HepG2 (cell line): ENCODE results near the gene GSTK1. TPM values are rescaled to one million over a fixed set of nuclear protein-coding genes. Genes with fewer than 3 reads are reported as not detected.

Source experiments
- ARNT ChIP-seq: fragments of 450-650 bp; IDR thresholded peaks from 2 replicates; pipeline ENCODE4 v1.6.1; 2017
- DR1 ChIP-seq: sonication (generic); formaldehyde crosslinking; IDR thresholded peaks from 2 replicates; pipeline ENCODE4 v1.8.0; 2021; ENCODE audit warnings: mild to moderate bottlenecking, missing genetic modification reagents, inconsistent platforms
- E2F5 ChIP-seq: sonication (generic); formaldehyde crosslinking; conservative IDR thresholded peaks from 2 replicates; pipeline ENCODE4 v1.4.0; 2020; ENCODE audit warnings: missing genetic modification reagents
- GMEB2 ChIP-seq: IDR thresholded peaks from 2 replicates; pipeline ENCODE4 v1.6.1; 2016; ENCODE audit warnings: missing biosample characterization, missing genetic modification reagents, low read depth
- GZF1 ChIP-seq: sonication (generic); formaldehyde crosslinking; IDR thresholded peaks from 2 replicates; pipeline ENCODE4 v1.5.1; 2020; ENCODE audit warnings: mild to moderate bottlenecking, missing genetic modification reagents
- HES4 ChIP-seq: sonication (generic); formaldehyde crosslinking; IDR thresholded peaks from 2 replicates; pipeline ENCODE4 v1.9.0; 2021; ENCODE audit warnings: mild to moderate bottlenecking, missing genetic modification reagents, borderline replicate concordance
- HMG20A ChIP-seq: IDR thresholded peaks from 2 replicates; pipeline ENCODE4 v1.6.1; 2016; ENCODE audit warnings: borderline replicate concordance
- NONO ChIP-seq, 2 experiments: fragments of 450-650 bp in 1 of 2; sonication (generic) in 1 of 2; formaldehyde crosslinking in 1 of 2; IDR thresholded peaks in 1 of 2; conservative IDR thresholded peaks in 1 of 2; 2 replicates each; pipeline versions ENCODE4 v1.6.1 to v1.8.0; 2017 to 2022; ENCODE audit warnings: mild to moderate bottlenecking in 1 of 2, missing genetic modification reagents in 1 of 2, moderate library complexity in 1 of 2
- RELA ChIP-seq: sonication (generic); formaldehyde crosslinking; IDR thresholded peaks from 2 replicates; pipeline ENCODE4 v1.4.0; 2020; ENCODE audit warnings: missing genetic modification reagents
- SAP130 ChIP-seq: IDR thresholded peaks from 2 replicates; pipeline ENCODE4 v1.6.1; 2016; ENCODE audit warnings: low read depth
- SRF ChIP-seq: IDR thresholded peaks from 2 replicates; pipeline ENCODE4 v1.6.1; 2011; ENCODE audit warnings: mild to moderate bottlenecking, low read depth, low read length, moderate library complexity
- TBX2 ChIP-seq: sonication (generic); formaldehyde crosslinking; IDR thresholded peaks from 2 replicates; pipeline ENCODE4 v1.5.0; 2020; ENCODE audit warnings: missing genetic modification reagents, mild to moderate bottlenecking, borderline replicate concordance
- ZBTB42 ChIP-seq: sonication (generic); formaldehyde crosslinking; IDR thresholded peaks from 2 replicates; pipeline ENCODE4 v1.5.0; 2020; ENCODE audit warnings: mild to moderate bottlenecking, missing genetic modification reagents
- ZNF329 ChIP-seq: sonication (generic); formaldehyde crosslinking; IDR thresholded peaks from 2 replicates; pipeline ENCODE4 v1.9.0; 2021; ENCODE audit warnings: low read depth, mild to moderate bottlenecking, missing genetic modification reagents
- ZNF354B ChIP-seq: sonication (generic); formaldehyde crosslinking; IDR thresholded peaks from 2 replicates; pipeline ENCODE4 v1.8.0; 2022; ENCODE audit warnings: mild to moderate bottlenecking, missing genetic modification reagents
- ZNF567 ChIP-seq: sonication (generic); formaldehyde crosslinking; IDR thresholded peaks from 2 replicates; pipeline ENCODE4 v1.8.1; 2023; ENCODE audit warnings: mild to moderate bottlenecking, missing genetic modification reagents, borderline replicate concordance
- ZNF598 ChIP-seq: sonication (generic); formaldehyde crosslinking; IDR thresholded peaks from 2 replicates; pipeline ENCODE4 v1.5.1; 2020; ENCODE audit warnings: mild to moderate bottlenecking, missing genetic modification reagents, borderline replicate concordance
- ZNF629 ChIP-seq: sonication (generic); formaldehyde crosslinking; conservative IDR thresholded peaks from 2 replicates; pipeline ENCODE4 v1.5.0; 2020; ENCODE audit warnings: missing genetic modification reagents
- ZNF703 ChIP-seq: sonication (generic); formaldehyde crosslinking; IDR thresholded peaks from 2 replicates; pipeline ENCODE4 v1.5.1; 2020; ENCODE audit warnings: missing genetic modification reagents, mild to moderate bottlenecking, moderate library complexity, borderline replicate concordance
- ZNF746 ChIP-seq: sonication (generic); formaldehyde crosslinking; IDR thresholded peaks from 2 replicates; pipeline ENCODE4 v1.8.0; 2022; ENCODE audit warnings: mild to moderate bottlenecking, missing genetic modification reagents
- ZNF75D ChIP-seq: sonication (generic); formaldehyde crosslinking; IDR thresholded peaks from 2 replicates; pipeline ENCODE4 v1.8.1; 2023; ENCODE audit warnings: missing genetic modification reagents, mild to moderate bottlenecking, borderline replicate concordance
- polyA plus RNA-seq, 8 experiments: library from polyadenylated mRNA; depleted of rRNA in 3 of 8; stranded (reverse) in 7 of 8; unstranded in 1 of 8; fragments of >200 nt; fragmentation: Illumina TruSeq in 4 of 8; extraction: Trizol in 4 of 8; gene quantifications; 2 replicates each; pipeline versions ENCODE4 v1.2.1 to v1.2.3, GENCODE V29; 2011 to 2016; ENCODE audit warnings: low read depth in 4 of 8, missing spikeins in 1 of 8, mixed read lengths in 1 of 8; ENCODE audit not compliant: insufficient read depth in 1 of 8
- total RNA-seq, 5 experiments: library from RNA; depleted of rRNA; stranded (reverse); fragments of >200 nt; fragmentation: Illumina TruSeq; extraction: Trizol; gene quantifications; 2 replicates each; pipeline ENCODE4 v1.2.3, GENCODE V29; 2016; ENCODE audit warnings: low read depth in 1 of 5
- TF ChIP-seq, protein P1 (sequence below), 2 experiments: fragments of 450-650 bp in 1 of 2; sonication (generic) in 1 of 2; formaldehyde crosslinking; IDR thresholded peaks; 2 replicates each; pipeline versions ENCODE4 v1.5.0 to v1.8.0; 2020 to 2022; ENCODE audit warnings: mild to moderate bottlenecking in 1 of 2, missing genetic modification reagents in 1 of 2
- TF ChIP-seq, protein P2 (sequence below): sonication (generic); formaldehyde crosslinking; IDR thresholded peaks from 2 replicates; pipeline ENCODE4; 2020; ENCODE audit warnings: missing genetic modification reagents, mild to moderate bottlenecking, borderline replicate concordance

The GSTK1 gene
- total and polyA plus RNA-seq, 2 of the 13 experiments (the other 11 are each of a cell fraction or from before 2014, with no cell fraction given), result 64.6 to 92.1 TPM

DNA sequence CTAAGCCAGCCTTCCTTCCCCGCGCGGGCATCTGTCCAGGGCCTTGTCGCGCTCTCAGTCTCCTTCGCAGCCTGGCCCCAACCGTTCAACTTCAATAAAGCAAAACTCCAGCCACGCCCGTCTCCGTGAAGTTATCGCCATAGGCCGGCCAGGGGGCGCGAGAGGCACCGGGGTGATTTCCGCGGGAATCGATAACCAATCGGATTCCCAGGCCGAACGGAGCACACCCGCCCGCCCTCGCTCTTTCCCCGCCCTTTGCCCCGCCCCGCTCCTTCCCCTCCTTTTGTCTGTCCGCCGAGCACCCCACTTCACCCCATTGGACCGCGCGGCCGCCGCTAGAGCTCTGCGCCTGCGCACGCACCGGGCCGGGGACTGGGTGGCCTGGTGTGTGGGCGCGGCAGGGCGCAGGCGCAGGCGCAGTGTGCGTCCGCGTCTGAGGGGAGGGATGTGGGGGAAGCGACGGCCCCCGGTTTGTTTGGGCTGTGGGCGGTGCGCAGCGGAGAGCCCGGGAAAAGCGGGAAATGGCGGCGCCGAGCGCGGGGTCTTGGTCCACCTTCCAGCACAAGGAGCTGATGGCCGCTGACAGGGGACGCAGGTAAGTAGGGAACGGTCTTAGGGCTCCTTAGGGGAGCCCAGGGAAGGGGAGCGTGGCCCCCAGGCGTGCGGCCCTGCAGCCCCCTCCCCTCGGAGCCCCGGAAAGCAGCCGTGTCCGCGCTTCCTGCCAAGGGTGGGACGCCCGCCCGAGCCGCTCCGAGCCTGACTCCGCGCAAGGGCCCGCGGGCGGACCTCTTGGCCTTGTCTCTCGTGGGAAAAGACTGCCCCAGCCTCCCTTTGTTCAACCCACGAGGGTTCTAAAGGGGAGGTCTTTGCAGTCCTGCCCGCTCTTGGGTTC is 24.9 kb downstream of the GSTK1 start, which contains the start of gene CASP2 (continued):
- TF ChIP-seq TBX2 (CRISPR knock-in tag), result peak; percentile 63
- TF ChIP-seq ZNF567 (CRISPR knock-in tag), result no peak
- TF ChIP-seq HES4 (CRISPR knock-in tag), result no peak
- TF ChIP-seq ZBTB42, result no peak
- TF ChIP-seq SRF, result no peak
- TF ChIP-seq DR1 (CRISPR knock-in tag), result peak; percentile 76
- TF ChIP-seq ARNT, result no peak
- TF ChIP-seq, protein P1, sequence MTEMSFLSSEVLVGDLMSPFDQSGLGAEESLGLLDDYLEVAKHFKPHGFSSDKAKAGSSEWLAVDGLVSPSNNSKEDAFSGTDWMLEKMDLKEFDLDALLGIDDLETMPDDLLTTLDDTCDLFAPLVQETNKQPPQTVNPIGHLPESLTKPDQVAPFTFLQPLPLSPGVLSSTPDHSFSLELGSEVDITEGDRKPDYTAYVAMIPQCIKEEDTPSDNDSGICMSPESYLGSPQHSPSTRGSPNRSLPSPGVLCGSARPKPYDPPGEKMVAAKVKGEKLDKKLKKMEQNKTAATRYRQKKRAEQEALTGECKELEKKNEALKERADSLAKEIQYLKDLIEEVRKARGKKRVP (CRISPR knock-in tag; IDR thresholded peaks at IDR 0.05), result 0 out of 4 replicates have a peak, but pooled peaks of 1 of the 2 experiments have one; percentile 6
- TF ChIP-seq GZF1 (CRISPR knock-in tag), result no peak
- TF ChIP-seq ZNF703 (CRISPR knock-in tag), result no peak
- no peak for TF ChIP-seq ZNF629
- TF ChIP-seq ZNF354B (CRISPR knock-in tag), result no peak
- no peak for TF ChIP-seq NONO (IDR thresholded peaks at IDR 0.05)
- peak; percentile 70; the same call in 1 of the 2 replicates for TF ChIP-seq NONO (CRISPR knock-in tag; conservative IDR thresholded peaks at IDR 0.05)
- TF ChIP-seq ZNF329 (CRISPR knock-in tag), result 0 out of 2 replicates have a peak, but pooled peaks have one; percentile 45
- TF ChIP-seq ZNF598 (CRISPR knock-in tag), result no peak; the same call in 1 of the 2 replicates
- no peak for TF ChIP-seq HMG20A
- TF ChIP-seq ZNF75D (CRISPR knock-in tag), result no peak
- TF ChIP-seq, protein P2, sequence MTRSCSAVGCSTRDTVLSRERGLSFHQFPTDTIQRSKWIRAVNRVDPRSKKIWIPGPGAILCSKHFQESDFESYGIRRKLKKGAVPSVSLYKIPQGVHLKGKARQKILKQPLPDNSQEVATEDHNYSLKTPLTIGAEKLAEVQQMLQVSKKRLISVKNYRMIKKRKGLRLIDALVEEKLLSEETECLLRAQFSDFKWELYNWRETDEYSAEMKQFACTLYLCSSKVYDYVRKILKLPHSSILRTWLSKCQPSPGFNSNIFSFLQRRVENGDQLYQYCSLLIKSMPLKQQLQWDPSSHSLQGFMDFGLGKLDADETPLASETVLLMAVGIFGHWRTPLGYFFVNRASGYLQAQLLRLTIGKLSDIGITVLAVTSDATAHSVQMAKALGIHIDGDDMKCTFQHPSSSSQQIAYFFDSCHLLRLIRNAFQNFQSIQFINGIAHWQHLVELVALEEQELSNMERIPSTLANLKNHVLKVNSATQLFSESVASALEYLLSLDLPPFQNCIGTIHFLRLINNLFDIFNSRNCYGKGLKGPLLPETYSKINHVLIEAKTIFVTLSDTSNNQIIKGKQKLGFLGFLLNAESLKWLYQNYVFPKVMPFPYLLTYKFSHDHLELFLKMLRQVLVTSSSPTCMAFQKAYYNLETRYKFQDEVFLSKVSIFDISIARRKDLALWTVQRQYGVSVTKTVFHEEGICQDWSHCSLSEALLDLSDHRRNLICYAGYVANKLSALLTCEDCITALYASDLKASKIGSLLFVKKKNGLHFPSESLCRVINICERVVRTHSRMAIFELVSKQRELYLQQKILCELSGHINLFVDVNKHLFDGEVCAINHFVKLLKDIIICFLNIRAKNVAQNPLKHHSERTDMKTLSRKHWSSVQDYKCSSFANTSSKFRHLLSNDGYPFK, result peak; percentile 54; the same call in 1 of the 2 replicates
- peak; percentile 86 for TF ChIP-seq ZNF746
- peak; percentile 25; the same call in 1 of the 2 replicates for TF ChIP-seq GMEB2 (CRISPR knock-in tag)
- peak; percentile 74 for TF ChIP-seq SAP130 (CRISPR knock-in tag)
- peak; percentile 83 for TF ChIP-seq E2F5
- TF ChIP-seq RELA (CRISPR knock-in tag), result no peak
